Prostate gland (tissue), 2 donors: ENCODE data around the gene COIL.

Experiments used
- CTCF ChIP-seq, 4 experiments: fragments of 200-600 bp in 2 of 4; fragments of 450-650 bp in 2 of 4; sonication (generic) in 2 of 4; IDR thresholded peaks; 1 replicate in 3 of 4; 2 replicates in 1 of 4; pipeline ENCODE4 v1.5.1; 2016 to 2019; ENCODE audit warnings: antibody characterized with exemption in 4 of 4, mild to moderate bottlenecking in 2 of 4, moderate library complexity in 2 of 4
- POLR2A ChIP-seq: fragments of 450-650 bp; IDR thresholded peaks from one replicate; pipeline ENCODE4 v1.6.1; 2016; ENCODE audit warnings: antibody characterized with exemption, mild to moderate bottlenecking

DNA sequence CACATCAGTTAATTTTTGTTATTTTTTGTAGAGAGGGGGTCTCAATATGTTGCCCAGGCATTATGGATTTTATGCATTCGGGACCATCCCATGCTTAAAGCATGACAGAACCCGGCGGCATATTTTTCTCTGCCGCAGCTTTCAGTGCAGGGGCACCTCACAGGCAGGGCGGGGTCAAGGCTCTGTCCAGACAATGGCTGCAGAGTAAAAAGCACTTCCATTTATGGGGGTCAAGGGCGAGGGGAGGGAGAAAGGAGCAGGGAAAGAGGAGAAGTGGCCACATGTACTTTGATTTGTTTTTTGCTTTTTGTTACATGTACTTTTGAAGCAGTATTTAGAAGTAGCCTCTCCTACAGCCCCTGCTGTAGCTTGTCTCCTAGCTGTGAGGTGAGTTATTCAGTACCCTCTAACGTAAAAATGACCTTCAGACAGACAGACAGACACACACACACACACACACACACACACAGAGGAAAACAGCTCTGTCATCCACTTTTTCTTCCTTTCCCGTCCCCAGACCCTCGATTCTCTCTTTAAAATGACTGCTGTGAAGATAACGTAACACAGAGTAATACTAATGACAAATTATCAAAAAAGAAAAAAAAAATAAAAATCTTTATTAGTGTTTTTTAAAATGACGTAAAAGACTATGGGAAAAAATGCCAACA lies 16.2 kb upstream of the COIL start:
- no peak for TF ChIP-seq CTCF (IDR thresholded peaks at IDR 0.05)
- no peak for TF ChIP-seq POLR2A
